Gastroesophageal sphincter (tissue), 4 donors: Measurements from ENCODE around the gene FOLR3. TPM values are rescaled to one million over a fixed set of nuclear protein-coding genes. Genes with fewer than 3 reads are reported as not detected.
"Not testable (repeated sequence)": the region's sequence is repeated elsewhere in the genome, so short reads cannot be mapped to it uniquely, and the experiment has no call there.

Experiments
- ATAC-seq: fragments of 150-250 bp; one replicate; pipeline ENCODE4 v1.9.1; 2016; ENCODE audit warnings: mild to moderate bottlenecking, moderate library complexity
- H3K27ac ChIP-seq, 4 donors: fragments of 200-600 bp; sonication (generic) in 3 of 4; 1 replicate in 3 of 4; 2 replicates in 1 of 4; pipeline ENCODE4 v1.5.1; 2016 to 2019
- H3K27me3 ChIP-seq: fragments of 200-600 bp; sonication (generic); one replicate; pipeline ENCODE4 v1.5.1; 2019
- H3K36me3 ChIP-seq, 2 donors: fragments of 200-600 bp; sonication (generic); one replicate each; pipeline ENCODE4 v1.5.1; 2019; ENCODE audit warnings: control low read depth in 1 of 2
- H3K4me1 ChIP-seq, 3 donors: fragments of 200-600 bp; sonication (generic); 1 replicate in 2 of 3; 2 replicates in 1 of 3; pipeline ENCODE4 v1.5.1; 2016 to 2019; ENCODE audit warnings: control low read depth in 2 of 3
- H3K4me3 ChIP-seq, 2 donors: fragments of 200-600 bp; sonication (generic); one replicate each; pipeline ENCODE4 v1.5.1; 2019; ENCODE audit warnings: mild to moderate bottlenecking in 1 of 2, moderate library complexity in 1 of 2
- H3K9me3 ChIP-seq, 3 donors: fragments of 200-600 bp; sonication (generic); one replicate each; pipeline ENCODE4 v1.5.1; 2017 to 2019; ENCODE audit warnings: control low read depth in 2 of 3
- EP300 ChIP-seq: sonication (generic); formaldehyde crosslinking; IDR thresholded peaks from one replicate; pipeline ENCODE4 v1.6.1; 2017; ENCODE audit warnings: antibody characterized with exemption, mild to moderate bottlenecking
- POLR2A ChIP-seq, 2 donors: fragments of 450-650 bp; IDR thresholded peaks; one replicate each; pipeline ENCODE4 v1.6.1; 2017; ENCODE audit warnings: antibody characterized with exemption in 2 of 2, mild to moderate bottlenecking in 2 of 2, moderate library complexity in 1 of 2
- POLR2AphosphoS5 ChIP-seq: sonication (generic); formaldehyde crosslinking; IDR thresholded peaks from one replicate; pipeline ENCODE4 v1.6.1; 2017; ENCODE audit warnings: antibody characterized with exemption
- WGBS, 2 donors: methylation state at CpG; one replicate each; pipeline ENCODE4 v1.1.5; 2018; ENCODE audit warnings: low coverage in 1 of 2; 5-methylcytosine and 5-hydroxymethylcytosine counted together
- total RNA-seq, 4 donors: library from RNA; depleted of rRNA; stranded (reverse); fragments of >200 nt; gene quantifications; one replicate each; pipeline ENCODE4 v1.1.0, GENCODE V29; 2016
- TF ChIP-seq, protein P1 (sequence below), 4 experiments: fragments of 200-600 bp in 2 of 4; fragments of 450-650 bp in 2 of 4; sonication (generic) in 1 of 4; IDR thresholded peaks; one replicate each; pipeline ENCODE4 v1.5.1; 2017 to 2019; ENCODE audit warnings: antibody characterized with exemption in 4 of 4, mild to moderate bottlenecking in 2 of 4, moderate library complexity in 2 of 4

FOLR3 gene
- total RNA-seq, 4 donors from 2014 or later = 0.96 TPM; not detected in 3

DNA sequence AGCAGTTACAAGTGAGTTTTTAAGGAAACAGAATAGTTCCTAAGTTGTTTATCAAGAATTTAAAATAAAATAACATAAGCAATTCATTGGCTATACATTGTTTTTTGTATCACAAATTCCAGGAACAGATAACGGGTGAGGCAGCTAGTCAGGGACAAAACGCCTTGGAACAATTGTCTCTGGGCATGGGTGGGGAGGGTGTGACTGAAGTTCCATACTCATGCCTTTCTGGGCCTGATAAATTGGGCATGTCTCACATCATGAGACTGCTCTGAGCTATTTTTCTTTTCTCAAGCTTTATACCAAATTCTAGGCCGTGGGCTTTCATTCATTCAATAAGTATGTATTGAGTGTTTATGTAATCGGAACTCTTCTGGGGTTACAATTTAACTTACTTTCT, 21.6 kb downstream of the FOLR3 start:
- TF ChIP-seq POLR2AphosphoS5 (no peak), POLR2A (IDR thresholded peaks at IDR 0.05) (no peak)
- ATAC-seq = no peak

DNA sequence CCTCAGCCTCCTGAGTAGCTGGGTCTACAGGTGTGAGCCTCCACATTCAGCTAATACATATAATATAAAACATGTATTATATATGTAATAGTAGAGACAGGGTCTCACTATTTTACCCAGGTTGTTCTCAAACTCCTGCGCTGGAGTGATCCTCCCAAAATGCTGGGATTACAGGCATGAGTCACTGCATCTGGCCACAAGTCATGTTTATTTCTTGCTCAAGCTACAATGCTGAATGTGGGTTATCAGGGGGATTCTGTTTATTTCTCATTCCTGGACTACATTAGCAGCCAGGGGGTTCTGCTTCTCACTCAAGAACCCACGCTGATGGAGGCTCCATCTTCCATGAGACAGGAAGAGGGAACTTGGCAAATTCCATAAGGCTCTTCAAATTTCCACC, 24.8 kb downstream of the FOLR3 start:
- Histone ChIP-seq H3K36me3 (no peaks in the 10 kb centered on the region), H3K4me3 (no peak overlapping the region), H3K9me3 (no peaks in the 10 kb centered on the region), H3K27ac (no peak overlapping the region), H3K27me3 (peaks cover 12% of the 10 kb centered on the region), H3K4me1 (no peaks in the 10 kb centered on the region)
- ATAC-seq = no peak
- WGBS, 2 donors = 62 to 75% methylated on average over 1 to 2 of the region's 2 CpGs
- TF ChIP-seq, protein P1, sequence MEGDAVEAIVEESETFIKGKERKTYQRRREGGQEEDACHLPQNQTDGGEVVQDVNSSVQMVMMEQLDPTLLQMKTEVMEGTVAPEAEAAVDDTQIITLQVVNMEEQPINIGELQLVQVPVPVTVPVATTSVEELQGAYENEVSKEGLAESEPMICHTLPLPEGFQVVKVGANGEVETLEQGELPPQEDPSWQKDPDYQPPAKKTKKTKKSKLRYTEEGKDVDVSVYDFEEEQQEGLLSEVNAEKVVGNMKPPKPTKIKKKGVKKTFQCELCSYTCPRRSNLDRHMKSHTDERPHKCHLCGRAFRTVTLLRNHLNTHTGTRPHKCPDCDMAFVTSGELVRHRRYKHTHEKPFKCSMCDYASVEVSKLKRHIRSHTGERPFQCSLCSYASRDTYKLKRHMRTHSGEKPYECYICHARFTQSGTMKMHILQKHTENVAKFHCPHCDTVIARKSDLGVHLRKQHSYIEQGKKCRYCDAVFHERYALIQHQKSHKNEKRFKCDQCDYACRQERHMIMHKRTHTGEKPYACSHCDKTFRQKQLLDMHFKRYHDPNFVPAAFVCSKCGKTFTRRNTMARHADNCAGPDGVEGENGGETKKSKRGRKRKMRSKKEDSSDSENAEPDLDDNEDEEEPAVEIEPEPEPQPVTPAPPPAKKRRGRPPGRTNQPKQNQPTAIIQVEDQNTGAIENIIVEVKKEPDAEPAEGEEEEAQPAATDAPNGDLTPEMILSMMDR (IDR thresholded peaks at IDR 0.05) = no peak
- no peak for TF ChIP-seq EP300
- TF ChIP-seq POLR2AphosphoS5 = no peak
- no peak for TF ChIP-seq POLR2A (IDR thresholded peaks at IDR 0.05)

More for the DNA sequence above, 21.6 kb downstream of the FOLR3 start:
- H3K27me3 ChIP-seq = peaks cover 12% of the 10 kb centered on the region
- H3K9me3 ChIP-seq = no peaks in the 10 kb centered on the region
- no peak overlapping the region for H3K4me3 ChIP-seq
- no peak overlapping the region for H3K27ac ChIP-seq
- 86 to 88% methylated on average over 3 to 4 of the region's 4 CpGs for WGBS, 2 donors
- no peaks in the 10 kb centered on the region for H3K4me1 ChIP-seq
- H3K36me3 ChIP-seq = no peaks in the 10 kb centered on the region

DNA sequence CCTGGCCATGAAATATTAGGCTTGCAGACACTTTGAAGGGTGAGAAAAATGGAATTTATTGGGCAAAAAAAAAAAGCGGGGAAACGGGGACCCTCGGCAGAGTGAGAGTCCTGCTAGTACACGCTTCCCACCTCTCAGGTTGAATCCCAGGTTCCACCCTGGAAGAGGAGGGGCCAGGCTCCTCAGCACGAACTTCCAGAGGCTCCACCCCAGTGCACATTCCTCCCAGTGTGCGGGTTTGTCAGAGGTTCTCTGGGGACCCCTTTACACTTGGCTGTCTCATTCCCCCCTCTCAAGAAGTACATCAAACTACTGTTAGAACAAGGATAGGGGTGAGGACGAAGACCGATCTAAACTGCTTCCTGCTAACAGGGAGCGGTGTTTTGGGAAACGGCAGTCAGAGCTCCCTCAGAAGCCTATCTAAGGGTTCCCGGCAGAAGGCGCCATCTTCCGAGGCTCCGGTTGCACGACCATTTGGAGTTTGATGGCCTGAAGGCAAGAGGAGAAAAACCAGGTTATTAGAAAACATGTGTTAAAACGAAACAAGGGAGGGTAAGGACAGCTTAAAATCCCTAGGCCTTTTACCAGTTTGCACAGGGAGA, 27.5 kb downstream of the FOLR3 start:
- ATAC-seq = no peak
- Histone ChIP-seq H3K36me3 (no peaks in the 10 kb centered on the region), H3K4me1 (no peaks in the 10 kb centered on the region), H3K27me3 (peaks cover 12% of the 10 kb centered on the region), H3K4me3 (no peak overlapping the region), H3K27ac (no peak overlapping the region), H3K9me3 (no peaks in the 10 kb centered on the region)
- TF ChIP-seq POLR2AphosphoS5 (no peak), POLR2A (IDR thresholded peaks at IDR 0.05) (no peak), EP300 (no peak)
- TF ChIP-seq, protein P1 (IDR thresholded peaks at IDR 0.05) = no peak
- WGBS, 2 donors = 64 to 75% methylated on average over 9 to 10 of the region's 16 CpGs

DNA sequence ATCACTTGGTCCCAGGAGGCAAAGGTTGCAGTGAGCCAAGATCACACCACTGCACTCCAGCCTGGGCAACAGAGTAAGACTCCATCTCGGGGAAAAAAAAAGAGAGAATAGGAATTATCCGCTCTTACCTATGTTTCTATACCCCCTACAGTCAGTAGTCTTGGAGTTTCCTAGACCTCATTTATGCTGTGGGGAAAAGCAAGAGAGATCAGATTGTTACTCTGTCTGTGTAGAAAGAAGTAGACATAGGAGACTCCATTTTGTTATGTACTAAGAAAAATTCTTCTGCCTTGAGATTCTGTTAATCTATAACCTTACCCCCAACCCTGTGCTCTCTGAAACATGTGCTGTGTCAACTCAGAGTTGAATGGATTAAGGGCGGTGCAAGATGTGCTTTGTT, 28.7 kb downstream of the FOLR3 start:
- not testable (repeated sequence) for H3K4me3 ChIP-seq, H3K27ac ChIP-seq, H3K36me3 ChIP-seq, H3K27me3 ChIP-seq, H3K4me1 ChIP-seq, H3K9me3 ChIP-seq, ATAC-seq
- 85 to 100% methylated on average over 2 of the region's 3 CpGs for WGBS, 2 donors

DNA sequence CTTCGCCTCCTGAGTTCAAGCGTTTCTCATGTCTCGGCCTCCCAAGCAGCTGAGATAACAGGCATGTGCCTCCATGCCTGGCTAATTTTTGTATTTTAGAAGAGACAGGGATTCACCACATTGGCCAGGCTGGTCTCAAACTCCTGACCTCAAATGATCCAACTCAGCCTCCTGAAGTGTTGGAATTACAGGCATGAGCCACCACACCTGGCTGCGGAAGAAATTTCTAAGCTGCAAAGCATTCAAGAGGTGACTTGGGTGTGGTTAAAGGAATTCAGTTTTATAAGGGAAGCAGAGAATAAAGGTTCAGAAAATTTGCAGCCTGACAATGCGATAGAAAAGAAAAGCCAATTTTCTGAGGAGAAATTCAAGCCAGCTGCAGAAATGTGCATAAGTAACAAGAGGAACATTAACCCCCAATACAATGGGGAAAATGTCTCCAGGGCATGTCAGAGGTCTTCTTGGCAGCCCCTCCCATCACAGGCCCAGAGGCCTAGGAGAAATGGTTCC, 33.6 kb downstream of the FOLR3 start:
- not testable (repeated sequence) for H3K27me3 ChIP-seq, H3K36me3 ChIP-seq, H3K9me3 ChIP-seq, H3K4me3 ChIP-seq, H3K27ac ChIP-seq, ATAC-seq, H3K4me1 ChIP-seq
- 90 to 93% methylated on average over 1 to 5 of the region's 5 CpGs for WGBS, 2 donors

DNA sequence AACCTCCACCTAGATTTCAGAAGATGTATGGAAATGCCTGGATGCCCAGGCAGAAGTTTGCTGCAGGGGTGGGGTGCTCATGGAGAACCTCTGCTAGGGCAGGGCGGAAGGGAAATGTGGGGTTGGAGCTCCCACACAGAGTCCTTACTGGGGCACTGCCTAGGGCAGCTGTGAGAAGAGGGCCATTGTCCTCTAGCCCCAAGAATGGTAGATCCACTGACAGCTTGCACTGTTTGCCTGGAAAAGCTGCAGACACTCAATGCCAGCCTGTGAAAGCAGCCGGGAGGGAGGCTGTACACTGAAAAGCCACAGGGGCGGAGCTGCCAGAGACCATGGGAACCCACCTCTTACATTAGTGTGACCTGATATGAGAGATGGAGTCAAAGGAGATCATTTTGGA, 34.2 kb downstream of the FOLR3 start:
- H3K4me1 ChIP-seq = not testable (repeated sequence)

DNA sequence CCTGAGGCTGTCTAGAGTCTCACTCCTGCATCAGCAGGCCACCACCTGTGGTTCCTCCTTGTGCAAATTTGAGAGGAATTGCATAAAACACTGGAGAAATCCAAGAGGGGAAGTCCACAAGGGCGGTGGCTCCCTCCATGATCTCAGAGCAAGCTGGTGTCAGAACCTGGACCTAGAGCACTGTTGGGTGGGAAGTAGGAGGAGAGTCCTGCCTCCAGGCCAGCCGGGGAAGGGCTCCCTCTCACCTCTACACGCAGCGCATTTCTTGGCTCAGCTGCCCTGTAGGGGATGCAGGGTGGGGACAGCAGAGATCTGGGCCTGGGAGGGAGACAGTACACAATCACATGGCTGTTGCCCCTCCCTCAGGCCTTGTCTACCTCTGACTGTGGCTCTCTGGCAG, 36.5 kb downstream of the FOLR3 start:
- WGBS, 2 donors = 80% methylated on average over 1 of the region's 4 CpGs; no CpG with 5 or more reads in 1 of the 2 donors
- H3K4me3 ChIP-seq, H3K36me3 ChIP-seq, H3K9me3 ChIP-seq, H3K27ac ChIP-seq, H3K27me3 ChIP-seq, H3K4me1 ChIP-seq: not testable (repeated sequence)
- peak; percentile 25 for ATAC-seq

More for the DNA sequence above, 34.2 kb downstream of the FOLR3 start:
- H3K27ac ChIP-seq, H3K36me3 ChIP-seq, ATAC-seq, H3K27me3 ChIP-seq, H3K4me3 ChIP-seq, H3K9me3 ChIP-seq: not testable (repeated sequence)
- no CpG with 5 or more reads among the region's 3 CpGs for WGBS, 2 donors
